GM18498 (cell line): ENCODE data around the gene TAS2R46.
"Not testable (repeated sequence)": the region's sequence is repeated elsewhere in the genome, so short reads cannot be mapped to it uniquely, and the experiment has no call there.

Experiments
- ATAC-seq: cut with Tn5 transposase; IDR thresholded peaks from one replicate; pipeline ENCODE4 v1.9.1; 2021; ENCODE audit warnings: mild to moderate bottlenecking, moderate library complexity; ENCODE audit not compliant: unreplicated experiment

The TAS2R46 gene

GRCh38 chr12:11062194-11062593 lies at the start of gene TAS2R46:
TAS2R46 (minus strand) TSS chr12:11062294; CDS start chr12:11062294, 0 bp downstream.
- ATAC-seq, result not testable (repeated sequence)

- not testable (repeated sequence) for ATAC-seq
Measured at GRCh38 chr12:11111213-11111612, 49.1 kb upstream of the TAS2R46 start.

GRCh38 chr12:11108862-11109261 lies 46.8 kb upstream of the TAS2R46 start:
- no peak for ATAC-seq

GRCh38 chr12:11107719-11108118 lies 45.6 kb upstream of the TAS2R46 start:
- ATAC-seq, result no peak

- ATAC-seq, result no peak
Measured at GRCh38 chr12:11106288-11106687, 44.2 kb upstream of the TAS2R46 start.

- no peak for ATAC-seq
Measured at GRCh38 chr12:11105546-11105945, 43.5 kb upstream of the TAS2R46 start.

- ATAC-seq, result not testable (repeated sequence)
Measured at GRCh38 chr12:11094910-11095309, 32.8 kb upstream of the TAS2R46 start.

- no peak for ATAC-seq
Measured at GRCh38 chr12:11092128-11092527, 30.0 kb upstream of the TAS2R46 start, which contains the start of gene TAS2R43. TAS2R43 (minus strand) TSS chr12:11092313; CDS start chr12:11092229, 84 bp downstream.

GRCh38 chr12:11089246-11089645 lies 27.2 kb upstream of the TAS2R46 start:
- no peak for ATAC-seq

GRCh38 chr12:11085419-11085818 lies 23.3 kb upstream of the TAS2R46 start:
- ATAC-seq, result no peak

- no peak for ATAC-seq
Measured at GRCh38 chr12:11081987-11082386, 19.9 kb upstream of the TAS2R46 start.

- ATAC-seq, result no peak
Measured at GRCh38 chr12:11078246-11078645, 16.2 kb upstream of the TAS2R46 start.

GRCh38 chr12:11075642-11076041 lies 13.5 kb upstream of the TAS2R46 start:
- ATAC-seq, result peak; percentile 53

- no peak for ATAC-seq
Measured at GRCh38 chr12:11071414-11071813, 9.3 kb upstream of the TAS2R46 start.

- ATAC-seq, result no peak
Measured at GRCh38 chr12:11070999-11071398, 8.9 kb upstream of the TAS2R46 start.

GRCh38 chr12:11069854-11070365 lies 7.8 kb upstream of the TAS2R46 start:
- no peak for ATAC-seq

GRCh38 chr12:11067514-11067913 lies 5.4 kb upstream of the TAS2R46 start:
- ATAC-seq, result no peak

- no peak for ATAC-seq
Measured at GRCh38 chr12:11059784-11060183, 2.3 kb downstream of the TAS2R46 start.

GRCh38 chr12:11059041-11059440 lies 3.1 kb downstream of the TAS2R46 start:
- no peak for ATAC-seq

- no peak for ATAC-seq
Measured at GRCh38 chr12:11055306-11055705, 6.8 kb downstream of the TAS2R46 start.

GRCh38 chr12:11049806-11050531 lies 12.1 kb downstream of the TAS2R46 start:
- not testable (repeated sequence) for ATAC-seq

GRCh38 chr12:11041366-11041765 lies 20.7 kb downstream of the TAS2R46 start:
- not testable (repeated sequence) for ATAC-seq

- ATAC-seq, result no peak
Measured at GRCh38 chr12:11040162-11040561, 21.9 kb downstream of the TAS2R46 start.
